SU-DHL-6 (cell line): ENCODE results near the gene OPN1MW.
"Not testable (repeated sequence)": the region's sequence is repeated elsewhere in the genome, so short reads cannot be mapped to it uniquely, and the experiment has no call there.

Experiments
- H2AFZ ChIP-seq: fragments of 200-600 bp; sonication (generic); 2 replicates; pipeline ENCODE4 v1.6.1; 2014; ENCODE audit warnings: low read depth, mild to moderate bottlenecking, moderate library complexity, mixed read lengths, antibody characterized with exemption, low read length; ENCODE audit not compliant: severe bottlenecking
- H3F3A ChIP-seq: fragments of 200-600 bp; shearing (Covaris generic); 2 replicates; pipeline ENCODE4 v1.6.0; 2016; ENCODE audit warnings: antibody characterized with exemption, mild to moderate bottlenecking; ENCODE audit not compliant: insufficient read depth
- H3K27ac ChIP-seq: fragments of 200-600 bp; sonication (generic); 2 replicates; pipeline ENCODE4 v1.5.1; 2016; ENCODE audit warnings: low read depth, mild to moderate bottlenecking, low read length, moderate library complexity, mixed read lengths
- H3K27me3 ChIP-seq: fragments of 200-600 bp; sonication (generic), shearing (Covaris generic); 2 replicates; pipeline ENCODE4 v1.6.0; 2014; ENCODE audit warnings: mild to moderate bottlenecking, low read length
- H3K36me3 ChIP-seq: fragments of 200-600 bp; sonication (generic); 2 replicates; pipeline ENCODE4 v1.6.1; 2014; ENCODE audit warnings: mild to moderate bottlenecking, low read length, mixed read lengths
- H3K4me2 ChIP-seq: fragments of 300-600, 200-600 bp; shearing (Covaris generic), sonication (generic); 2 replicates; pipeline ENCODE4 v1.6.0; 2014; ENCODE audit warnings: low read length, low read depth, mild to moderate bottlenecking; ENCODE audit not compliant: poor library complexity, severe bottlenecking
- H3K4me3 ChIP-seq: fragments of 200-600 bp; sonication (generic); 2 replicates; pipeline ENCODE4 v1.5.1; 2014; ENCODE audit warnings: antibody characterized with exemption, low read length, mild to moderate bottlenecking, mixed read lengths; ENCODE audit not compliant: insufficient read depth, poor library complexity, severe bottlenecking
- H3K79me2 ChIP-seq: fragments of 200-600 bp; sonication (generic); 2 replicates; pipeline ENCODE4 v1.6.1; 2014; ENCODE audit warnings: mild to moderate bottlenecking, low read length, moderate library complexity; ENCODE audit not compliant: insufficient read depth
- H3K9ac ChIP-seq: fragments of 200-600 bp; sonication (generic); 2 replicates; pipeline ENCODE4 v1.7.0; 2014; ENCODE audit warnings: mild to moderate bottlenecking, low read length
- H3K9me2 ChIP-seq: fragments of 200-600 bp; sonication (generic); replicated peaks from 2 replicates; pipeline ENCODE4 v1.6.1; 2014; ENCODE audit warnings: low read length; ENCODE audit not compliant: insufficient read depth
- H3K9me3 ChIP-seq: fragments of 200-600 bp; sonication (generic); 2 replicates; pipeline ENCODE4 v1.6.1; 2014; ENCODE audit warnings: low read length, mixed read lengths; ENCODE audit not compliant: insufficient read depth
- H4K20me1 ChIP-seq: fragments of 200-600 bp; sonication (generic); 2 replicates; pipeline ENCODE4 v1.6.1; 2014; ENCODE audit warnings: low read depth, mild to moderate bottlenecking, antibody characterized with exemption, low read length, moderate library complexity, mixed read lengths

The OPN1MW gene

GRCh38 chrX:154168384-154168783 lies 14.0 kb upstream of the OPN1MW start:
- H4K20me1 ChIP-seq, H2AFZ ChIP-seq, H3K36me3 ChIP-seq, H3K4me3 ChIP-seq, H3K27me3 ChIP-seq, H3F3A ChIP-seq, H3K9ac ChIP-seq, H3K79me2 ChIP-seq, H3K4me2 ChIP-seq, H3K9me2 ChIP-seq, H3K27ac ChIP-seq, H3K9me3 ChIP-seq: not testable (repeated sequence)

- not testable (repeated sequence) for H3K9me3 ChIP-seq, H3K9me2 ChIP-seq, H3K27me3 ChIP-seq, H2AFZ ChIP-seq, H3K9ac ChIP-seq, H3K36me3 ChIP-seq, H3K4me2 ChIP-seq, H4K20me1 ChIP-seq, H3F3A ChIP-seq, H3K79me2 ChIP-seq, H3K27ac ChIP-seq, H3K4me3 ChIP-seq
Observed at GRCh38 chrX:154172535-154172943, 9.9 kb upstream of the OPN1MW start.

GRCh38 chrX:154174356-154174755 lies 8.0 kb upstream of the OPN1MW start:
- H3K27ac ChIP-seq, H3K4me3 ChIP-seq, H3K4me2 ChIP-seq, H3K9me3 ChIP-seq, H2AFZ ChIP-seq, H3K9me2 ChIP-seq, H3K79me2 ChIP-seq, H3K9ac ChIP-seq, H4K20me1 ChIP-seq, H3F3A ChIP-seq, H3K27me3 ChIP-seq, H3K36me3 ChIP-seq: not testable (repeated sequence)

- not testable (repeated sequence) for H3K9me2 ChIP-seq, H3K4me3 ChIP-seq, H3K79me2 ChIP-seq, H4K20me1 ChIP-seq, H3K27me3 ChIP-seq, H3K9ac ChIP-seq, H3K9me3 ChIP-seq, H3F3A ChIP-seq, H3K4me2 ChIP-seq, H3K27ac ChIP-seq, H3K36me3 ChIP-seq, H2AFZ ChIP-seq
Observed at GRCh38 chrX:154183794-154184193, 1.4 kb downstream of the OPN1MW start.

- H3F3A ChIP-seq, H3K79me2 ChIP-seq, H3K27ac ChIP-seq, H3K36me3 ChIP-seq, H3K9me3 ChIP-seq, H3K9me2 ChIP-seq, H3K4me3 ChIP-seq, H4K20me1 ChIP-seq, H3K4me2 ChIP-seq, H2AFZ ChIP-seq, H3K9ac ChIP-seq, H3K27me3 ChIP-seq: not testable (repeated sequence)
Observed at GRCh38 chrX:154192846-154193245, 10.4 kb downstream of the OPN1MW start.

GRCh38 chrX:154194316-154194715 lies 11.9 kb downstream of the OPN1MW start:
- H3K4me2 ChIP-seq, H3K9ac ChIP-seq, H3K4me3 ChIP-seq, H2AFZ ChIP-seq, H3F3A ChIP-seq, H3K79me2 ChIP-seq, H3K27me3 ChIP-seq, H3K27ac ChIP-seq, H3K9me3 ChIP-seq, H4K20me1 ChIP-seq, H3K9me2 ChIP-seq, H3K36me3 ChIP-seq: not testable (repeated sequence)

- not testable (repeated sequence) for H3K79me2 ChIP-seq, H3K27me3 ChIP-seq, H3K4me3 ChIP-seq, H3K36me3 ChIP-seq, H3K27ac ChIP-seq, H3K9me3 ChIP-seq, H4K20me1 ChIP-seq, H3K9ac ChIP-seq, H3K9me2 ChIP-seq, H3F3A ChIP-seq, H3K4me2 ChIP-seq, H2AFZ ChIP-seq
Observed at GRCh38 chrX:154196466-154196865, 14.1 kb downstream of the OPN1MW start.

GRCh38 chrX:154209670-154210418 lies 27.4 kb downstream of the OPN1MW start:
- not testable (repeated sequence) for H3K4me3 ChIP-seq, H3K9ac ChIP-seq, H2AFZ ChIP-seq, H3K27me3 ChIP-seq, H3K36me3 ChIP-seq, H4K20me1 ChIP-seq, H3K9me2 ChIP-seq, H3K4me2 ChIP-seq, H3F3A ChIP-seq, H3K9me3 ChIP-seq, H3K79me2 ChIP-seq, H3K27ac ChIP-seq
